Sigmoid colon (tissue), 7 donors: ENCODE measurements around the gene FBXW5. TPM values are rescaled to one million over a fixed set of nuclear protein-coding genes. Genes with fewer than 3 reads are reported as not detected.

Source experiments
- DNase-seq: peaks from one replicate; pipeline ENCODE4 v3.0.0-alpha.2; 2019
- H3K27ac ChIP-seq, 4 donors: fragments of 200-600 bp; sonication (generic); one replicate each; pipeline ENCODE4 v1.5.1; 2016 to 2019; ENCODE audit warnings: mild to moderate bottlenecking in 1 of 4
- H3K27me3 ChIP-seq, 3 donors: fragments of 200-600 bp; sonication (generic); one replicate each; pipeline ENCODE4 v1.5.1; 2019; ENCODE audit warnings: mild to moderate bottlenecking in 1 of 3
- H3K36me3 ChIP-seq, 4 donors: fragments of 200-600 bp; sonication (generic); one replicate each; pipeline ENCODE4 v1.5.1; 2016 to 2019
- H3K4me1 ChIP-seq, 4 donors: fragments of 200-600 bp; sonication (generic); one replicate each; pipeline ENCODE4 v1.5.1; 2017 to 2019
- H3K4me3 ChIP-seq, 4 donors: fragments of 200-600 bp; sonication (generic); one replicate each; pipeline ENCODE4 v1.5.1; 2017 to 2019; ENCODE audit warnings: mild to moderate bottlenecking in 2 of 4, moderate library complexity in 1 of 4
- H3K9me3 ChIP-seq, 4 donors: fragments of 200-600 bp in 3 of 4; sonication (generic) in 3 of 4; one replicate each; pipeline versions ENCODE4 v1.5.1 to v1.6.1; 2013 to 2019
- CTCF ChIP-seq, 4 experiments: fragments of 450-650 bp in 3 of 4; fragments of 200-600 bp in 1 of 4; IDR thresholded peaks; one replicate each; pipeline ENCODE4 v1.5.1; 2016 to 2019; ENCODE audit warnings: antibody characterized with exemption in 4 of 4, mild to moderate bottlenecking in 3 of 4, moderate library complexity in 2 of 4
- EP300 ChIP-seq, 4 donors: sonication (generic); formaldehyde crosslinking; IDR thresholded peaks; one replicate each; pipeline ENCODE4 v1.6.1; 2017; ENCODE audit warnings: antibody characterized with exemption in 4 of 4
- POLR2A ChIP-seq, 2 donors: fragments of 450-650 bp; IDR thresholded peaks; one replicate each; pipeline ENCODE4 v1.6.1; 2016; ENCODE audit warnings: antibody characterized with exemption in 2 of 2, mild to moderate bottlenecking in 2 of 2, moderate library complexity in 2 of 2
- POLR2AphosphoS5 ChIP-seq, 4 donors: sonication (generic); formaldehyde crosslinking; IDR thresholded peaks; one replicate each; pipeline ENCODE4 v1.6.1; 2017; ENCODE audit warnings: antibody characterized with exemption in 4 of 4
- WGBS, 2 donors: extraction: QIAGEN DNeasy Blood & Tissue Kit; methylation state at CpG; one replicate each; pipeline ENCODE4 v1.1.7; 2013; 5-methylcytosine and 5-hydroxymethylcytosine counted together
- intact Hi-C: fragments of 100-400 bp; cut with DNase I; formaldehyde crosslinking; loops from one replicate; pipeline ENCODE4 v1.15.1; 2023
- polyA plus RNA-seq, 3 donors: library from polyadenylated mRNA; stranded (reverse); fragments of 200-250 nt; gene quantifications; one replicate each; pipeline ENCODE4 v1.2.3, GENCODE V29; 2013
- total RNA-seq, 4 donors: library from RNA; depleted of rRNA; stranded (reverse); fragments of >200 nt; gene quantifications; one replicate each; pipeline ENCODE4 v1.1.0, GENCODE V29; 2016
- donor health status: healthy with polysubstance abuse.
- donor health status: Bipolar disorder and iron deficiency.
- donor health status: healthy.

Gene FBXW5
- total and polyA plus RNA-seq, 7 donors = 147 to 202 (median 170) TPM

GRCh38 chr9:136957461-136957860 lies 12.9 kb upstream of the FBXW5 start:
- Histone ChIP-seq H3K4me3 (no peak overlapping the region), H3K9me3 (no peaks in the 10 kb centered on the region), H3K27ac (no peak overlapping the region), H3K36me3 (no peaks in the 10 kb centered on the region), H3K27me3 (no peaks in the 10 kb centered on the region), H3K4me1 (no peaks in the 10 kb centered on the region)
- no peak for TF ChIP-seq POLR2AphosphoS5 (IDR thresholded peaks at IDR 0.05)
- no peak for TF ChIP-seq EP300 (IDR thresholded peaks at IDR 0.05)
- no peak for TF ChIP-seq POLR2A (IDR thresholded peaks at IDR 0.05)
- no peak for TF ChIP-seq CTCF (IDR thresholded peaks at IDR 0.05)
- WGBS, 2 donors = 94 to 97% methylated on average over 1 of the region's 1 CpG
- DNase-seq = no peak
- intact Hi-C loops = no loop called here

- H3K9me3 ChIP-seq = no peaks in the 10 kb centered on the region
- intact Hi-C loops = no loop called here
- WGBS, 2 donors = 96 to 97% methylated on average over 4 of the region's 4 CpGs
Observed at GRCh38 chr9:136956604-136957003, 12.1 kb upstream of the FBXW5 start.

GRCh38 chr9:136955943-136956335 lies 11.4 kb upstream of the FBXW5 start:
- TF ChIP-seq POLR2AphosphoS5 (IDR thresholded peaks at IDR 0.05) (no peak), EP300 (IDR thresholded peaks at IDR 0.05) (no peak), POLR2A (IDR thresholded peaks at IDR 0.05) (no peak), CTCF (IDR thresholded peaks at IDR 0.05) (no peak)
- 94 to 95% methylated on average over 9 of the region's 9 CpGs for WGBS, 2 donors
- intact Hi-C loops = no loop called here

More at GRCh38 chr9:136956604-136957003, 12.1 kb upstream of the FBXW5 start:
- no peak for DNase-seq
- TF ChIP-seq POLR2A (IDR thresholded peaks at IDR 0.05) (no peak), CTCF (IDR thresholded peaks at IDR 0.05) (no peak), POLR2AphosphoS5 (IDR thresholded peaks at IDR 0.05) (no peak), EP300 (IDR thresholded peaks at IDR 0.05) (no peak)
- H3K4me3 ChIP-seq = no peak overlapping the region
- H3K27me3 ChIP-seq = no peaks in the 10 kb centered on the region
- no peak overlapping the region for H3K27ac ChIP-seq
- no peaks in the 10 kb centered on the region for H3K36me3 ChIP-seq
- no peaks in the 10 kb centered on the region for H3K4me1 ChIP-seq

GRCh38 chr9:136955202-136955942 lies 10.8 kb upstream of the FBXW5 start:
- intact Hi-C loops = no loop called here
- peaks cover 0 to 6% (median 5%) of the 10 kb centered on the region in 4 donors for H3K4me1 ChIP-seq
- H3K27ac ChIP-seq = no peak overlapping the region
- H3K27me3 ChIP-seq = no peaks in the 10 kb centered on the region
- no peak overlapping the region for H3K4me3 ChIP-seq
- no peaks in the 10 kb centered on the region for H3K9me3 ChIP-seq
- no peak for DNase-seq
- 83 to 91% methylated on average over 14 of the region's 14 CpGs for WGBS, 2 donors
- H3K36me3 ChIP-seq = no peaks in the 10 kb centered on the region
- TF ChIP-seq CTCF (IDR thresholded peaks at IDR 0.05) (no peak), EP300 (IDR thresholded peaks at IDR 0.05) (no peak), POLR2AphosphoS5 (IDR thresholded peaks at IDR 0.05) (no peak), POLR2A (IDR thresholded peaks at IDR 0.05) (no peak)

More at GRCh38 chr9:136955943-136956335, 11.4 kb upstream of the FBXW5 start:
- H3K4me1 ChIP-seq = no peaks in the 10 kb centered on the region
- DNase-seq = no peak
- H3K27ac ChIP-seq = no peak overlapping the region
- no peaks in the 10 kb centered on the region for H3K27me3 ChIP-seq
- H3K9me3 ChIP-seq = no peaks in the 10 kb centered on the region
- no peaks in the 10 kb centered on the region for H3K36me3 ChIP-seq
- H3K4me3 ChIP-seq = no peak overlapping the region
